Rectal smooth muscle tissue (tissue), 1 donor: ENCODE data around the gene PTPN20.
"Not testable (repeated sequence)": the region's sequence is repeated elsewhere in the genome, so short reads cannot be mapped to it uniquely, and the experiment has no call there.

ENCODE experiments used
- H3K27ac ChIP-seq: one replicate; pipeline ENCODE4 v1.7.0; 2013; ENCODE audit warnings: low read depth, low read length, inconsistent platforms
- H3K27me3 ChIP-seq: one replicate; pipeline ENCODE4 v1.7.0; 2013; ENCODE audit warnings: low read length; ENCODE audit not compliant: control insufficient read depth, insufficient read depth
- H3K36me3 ChIP-seq: one replicate; pipeline ENCODE4 v1.7.0; 2013; ENCODE audit warnings: low read length; ENCODE audit not compliant: control insufficient read depth, insufficient read depth
- H3K4me1 ChIP-seq: one replicate; pipeline ENCODE4 v1.7.0; 2013; ENCODE audit warnings: low read length; ENCODE audit not compliant: control insufficient read depth, insufficient read depth
- H3K4me3 ChIP-seq: one replicate; pipeline ENCODE4 v1.7.0; 2013; ENCODE audit warnings: low read length
- H3K9ac ChIP-seq: one replicate; pipeline ENCODE4 v1.7.0; 2013; ENCODE audit warnings: low read length

The PTPN20 gene

GRCh38 chr10:46987233-46987924, 76.2 kb downstream of the PTPN20 start:
- not testable (repeated sequence) for H3K27ac ChIP-seq, H3K9ac ChIP-seq, H3K36me3 ChIP-seq, H3K4me3 ChIP-seq, H3K4me1 ChIP-seq, H3K27me3 ChIP-seq

- no peak overlapping the region for H3K27ac ChIP-seq
- H3K4me1 ChIP-seq: no peaks in the 10 kb centered on the region
- no peaks in the 10 kb centered on the region for H3K27me3 ChIP-seq
- H3K9ac ChIP-seq: no peak overlapping the region
- no peaks in the 10 kb centered on the region for H3K36me3 ChIP-seq
- H3K4me3 ChIP-seq: no peak overlapping the region
Observed at GRCh38 chr10:46992803-46993561, 81.8 kb downstream of the PTPN20 start.

GRCh38 chr10:46995234-46995633, 84.0 kb downstream of the PTPN20 start:
- Histone ChIP-seq H3K4me3 (no peak overlapping the region), H3K4me1 (no peaks in the 10 kb centered on the region), H3K36me3 (no peaks in the 10 kb centered on the region), H3K27ac (no peak overlapping the region), H3K27me3 (no peaks in the 10 kb centered on the region), H3K9ac (no peak overlapping the region)

GRCh38 chr10:46998192-46998591, 87.0 kb downstream of the PTPN20 start:
- Histone ChIP-seq H3K27ac (no peak overlapping the region), H3K27me3 (no peaks in the 10 kb centered on the region), H3K36me3 (no peaks in the 10 kb centered on the region), H3K9ac (no peak overlapping the region), H3K4me1 (no peaks in the 10 kb centered on the region), H3K4me3 (no peak overlapping the region)

GRCh38 chr10:46998595-46998994, 87.4 kb downstream of the PTPN20 start:
- Histone ChIP-seq H3K4me3 (no peak overlapping the region), H3K36me3 (no peaks in the 10 kb centered on the region), H3K27me3 (no peaks in the 10 kb centered on the region), H3K4me1 (no peaks in the 10 kb centered on the region), H3K9ac (no peak overlapping the region), H3K27ac (no peak overlapping the region)

- no peak overlapping the region for H3K9ac ChIP-seq
- H3K27me3 ChIP-seq: no peaks in the 10 kb centered on the region
- no peak overlapping the region for H3K27ac ChIP-seq
- H3K4me3 ChIP-seq: no peak overlapping the region
- no peaks in the 10 kb centered on the region for H3K36me3 ChIP-seq
- no peaks in the 10 kb centered on the region for H3K4me1 ChIP-seq
Observed at GRCh38 chr10:46999217-46999616, 88.0 kb downstream of the PTPN20 start.

- Histone ChIP-seq H3K4me3 (no peak overlapping the region), H3K36me3 (no peaks in the 10 kb centered on the region), H3K4me1 (no peaks in the 10 kb centered on the region), H3K9ac (no peak overlapping the region), H3K27me3 (no peaks in the 10 kb centered on the region), H3K27ac (no peak overlapping the region)
Observed at GRCh38 chr10:47008769-47009168, 97.5 kb downstream of the PTPN20 start.

GRCh38 chr10:47009215-47009838, 98.1 kb downstream of the PTPN20 start:
- Histone ChIP-seq H3K9ac (no peak overlapping the region), H3K4me1 (no peaks in the 10 kb centered on the region), H3K36me3 (no peaks in the 10 kb centered on the region), H3K27ac (no peak overlapping the region), H3K27me3 (no peaks in the 10 kb centered on the region), H3K4me3 (no peak overlapping the region)

- H3K9ac ChIP-seq: no peak overlapping the region
- no peaks in the 10 kb centered on the region for H3K36me3 ChIP-seq
- no peaks in the 10 kb centered on the region for H3K27me3 ChIP-seq
- H3K27ac ChIP-seq: no peak overlapping the region
- H3K4me1 ChIP-seq: no peaks in the 10 kb centered on the region
- no peak overlapping the region for H3K4me3 ChIP-seq
Observed at GRCh38 chr10:47010036-47010435, 98.8 kb downstream of the PTPN20 start.

- Histone ChIP-seq H3K36me3 (no peaks in the 10 kb centered on the region), H3K4me3 (no peak overlapping the region), H3K4me1 (no peaks in the 10 kb centered on the region), H3K27me3 (no peaks in the 10 kb centered on the region), H3K9ac (no peak overlapping the region), H3K27ac (no peak overlapping the region)
Observed at GRCh38 chr10:47012214-47012613, 101.0 kb downstream of the PTPN20 start.

- Histone ChIP-seq H3K27me3 (no peaks in the 10 kb centered on the region), H3K27ac (no peak overlapping the region), H3K4me3 (no peak overlapping the region), H3K4me1 (no peaks in the 10 kb centered on the region), H3K9ac (no peak overlapping the region), H3K36me3 (no peaks in the 10 kb centered on the region)
Observed at GRCh38 chr10:47013507-47014154, 102.4 kb downstream of the PTPN20 start.

- Histone ChIP-seq H3K9ac (no peak overlapping the region), H3K27me3 (no peaks in the 10 kb centered on the region), H3K4me1 (no peaks in the 10 kb centered on the region), H3K36me3 (no peaks in the 10 kb centered on the region), H3K4me3 (no peak overlapping the region), H3K27ac (no peak overlapping the region)
Observed at GRCh38 chr10:47015404-47015803, 104.2 kb downstream of the PTPN20 start.
